HAP-1 (cell line): ENCODE measurements around the gene APP.

Experiments used
- DNase-seq, 2 experiments: peaks; one replicate each; pipeline ENCODE4 v3.0.0-alpha.2; 2016 to 2020; ENCODE audit warnings: low spot score in 2 of 2
- H3K27me3 ChIP-seq: fragments of 250-450 bp; sonication (Bioruptor Pico); 2 replicates; pipeline ENCODE4 v1.5.1; 2020; ENCODE audit warnings: low read depth, mild to moderate bottlenecking, moderate library complexity
- H3K36me3 ChIP-seq: fragments of 250-450 bp; sonication (Bioruptor Pico); replicated peaks from 2 replicates; pipeline ENCODE4 v1.5.1; 2020; ENCODE audit warnings: mild to moderate bottlenecking
- H3K4me1 ChIP-seq: fragments of 250-450 bp; sonication (Bioruptor Pico); 2 replicates; pipeline ENCODE4 v1.5.1; 2020; ENCODE audit warnings: mild to moderate bottlenecking
- H3K4me3 ChIP-seq: fragments of 250-450 bp; sonication (Bioruptor Pico); 2 replicates; pipeline ENCODE4 v1.5.1; 2020; ENCODE audit warnings: mild to moderate bottlenecking, moderate library complexity
- H3K9me3 ChIP-seq: fragments of 250-450 bp; sonication (Bioruptor Pico); 2 replicates; pipeline ENCODE4 v1.5.1; 2020; ENCODE audit warnings: mild to moderate bottlenecking, moderate library complexity
- in situ Hi-C: fragments of 300-500 bp; cut with MboI; formaldehyde crosslinking; loops from 3 replicates; pipeline ENCODE4 v1.14.3; 2020; ENCODE audit warnings: low sequenced_read_pairs, inconsistent platforms, mixed read lengths

Gene APP

DNA sequence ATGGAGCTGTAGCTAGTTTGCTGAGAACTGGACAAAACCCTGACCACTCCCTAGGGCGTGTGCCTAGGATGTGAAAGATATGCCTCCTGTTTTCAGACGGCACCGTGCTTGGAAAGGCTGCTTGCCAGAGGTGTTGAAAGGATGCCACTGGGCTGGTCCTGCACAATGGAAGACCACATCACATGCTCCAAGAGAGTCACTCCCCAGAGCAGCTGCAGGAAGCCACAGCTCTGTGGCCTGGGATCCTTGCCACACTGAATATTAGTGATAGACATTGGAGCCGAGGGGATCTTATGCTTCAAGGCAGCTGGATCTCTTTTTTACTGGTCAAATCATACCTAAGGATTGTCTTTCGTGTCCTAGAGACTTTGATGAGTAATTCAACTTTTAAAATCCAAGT lies 6.6 kb upstream of the APP start:
- Histone ChIP-seq H3K4me3 (no peak overlapping the region), H3K9me3 (no peaks in the 10 kb centered on the region), H3K4me1 (no peaks in the 10 kb centered on the region), H3K27me3 (no peaks in the 10 kb centered on the region), H3K36me3 (no peaks in the 10 kb centered on the region)
- no peak for DNase-seq
- in situ Hi-C loops = no loop called here

DNA sequence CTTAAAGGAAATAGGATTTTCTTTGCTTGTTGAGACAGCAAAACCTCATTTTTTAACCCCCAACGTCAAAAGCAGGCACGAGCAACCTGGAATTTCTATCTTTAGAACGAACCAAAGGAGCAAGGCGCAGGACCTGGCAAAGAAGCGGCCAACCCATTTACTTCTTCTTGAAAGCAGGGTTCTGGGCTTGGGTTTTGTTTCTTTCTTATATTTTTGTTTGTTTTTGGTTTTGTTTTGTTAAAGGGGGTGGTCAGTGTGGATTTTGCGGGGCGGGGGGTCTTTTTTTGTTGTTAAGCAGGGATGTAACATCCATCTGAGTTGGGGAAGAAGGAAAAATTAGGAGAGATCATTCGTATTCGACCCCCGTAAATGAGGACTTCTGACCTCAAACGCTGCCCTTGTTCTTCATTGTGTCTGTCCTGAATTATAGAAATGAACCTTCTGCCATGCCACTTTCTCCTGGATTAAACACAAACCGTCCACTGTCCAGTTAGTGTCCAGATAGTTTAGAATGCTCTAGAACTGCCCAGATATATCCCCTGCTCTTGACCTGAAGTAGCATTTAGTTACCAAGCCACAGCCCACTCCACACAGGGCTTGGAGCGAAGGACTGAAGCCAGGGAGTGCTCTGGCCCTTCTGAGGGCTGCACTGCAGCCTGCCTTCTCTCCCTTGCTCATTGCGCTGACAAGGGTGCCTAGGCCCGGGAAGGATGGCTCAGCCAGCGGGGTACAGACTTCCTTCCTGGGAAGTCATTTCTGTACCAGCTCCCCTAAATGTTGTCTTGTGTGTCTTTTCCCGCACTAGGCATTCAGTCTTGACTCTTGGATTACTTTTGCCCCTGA lies 909 bp upstream of the APP start:
- no peaks in the 10 kb centered on the region for H3K27me3 ChIP-seq
- H3K4me1 ChIP-seq = peaks cover 28% of the 10 kb centered on the region
- peak overlapping the region; percentile 80 for H3K4me3 ChIP-seq
- DNase-seq = peak in 1 of 2 experiments; percentile 19
- in situ Hi-C loops = no loop called here
- H3K36me3 ChIP-seq = no peaks in the 10 kb centered on the region
- no peaks in the 10 kb centered on the region for H3K9me3 ChIP-seq

- H3K4me3 ChIP-seq = peak overlapping the region; percentile 80
- H3K9me3 ChIP-seq = no peaks in the 10 kb centered on the region
- H3K36me3 ChIP-seq = no peaks in the 10 kb centered on the region
- peaks cover 31% of the 10 kb centered on the region for H3K4me1 ChIP-seq
- in situ Hi-C loops = no loop called here
- DNase-seq = peak; percentile 72 to 76
- H3K27me3 ChIP-seq = no peaks in the 10 kb centered on the region
Observed at GRCh38 chr21:26169611-26170470, 729 bp downstream of the APP start.

GRCh38 chr21:26169061-26169610 lies 1.4 kb downstream of the APP start:
- in situ Hi-C loops = no loop called here
- Histone ChIP-seq H3K36me3 (no peaks in the 10 kb centered on the region), H3K4me1 (peaks cover 31% of the 10 kb centered on the region), H3K4me3 (peak overlapping the region; percentile 80), H3K9me3 (no peaks in the 10 kb centered on the region), H3K27me3 (no peaks in the 10 kb centered on the region)
- peak; percentile 67 to 80 for DNase-seq

DNA sequence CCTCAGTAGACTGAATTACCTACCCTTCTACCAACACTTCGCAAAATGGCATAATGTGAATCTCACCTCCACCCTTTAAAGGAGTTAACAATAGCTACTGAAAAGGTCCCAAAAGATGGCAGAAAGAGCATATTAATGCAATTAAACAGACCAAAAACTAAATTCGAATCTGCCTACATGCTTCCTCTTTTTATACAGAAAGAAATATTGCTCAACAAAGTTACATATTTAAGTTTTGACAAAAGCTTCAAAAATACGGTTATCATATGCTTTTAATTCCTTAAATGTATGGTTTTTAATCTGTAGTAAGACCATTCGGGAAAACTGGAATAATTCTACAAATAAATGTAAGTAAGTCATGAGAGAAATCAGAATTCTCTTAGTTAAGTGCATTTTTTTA lies 2.2 kb downstream of the APP start:
- Histone ChIP-seq H3K4me3 (peak overlapping the region; percentile 80), H3K36me3 (no peaks in the 10 kb centered on the region), H3K27me3 (no peaks in the 10 kb centered on the region), H3K4me1 (peaks cover 31% of the 10 kb centered on the region), H3K9me3 (no peaks in the 10 kb centered on the region)
- in situ Hi-C loops = no loop called here
- no peak for DNase-seq

- no peaks in the 10 kb centered on the region for H3K9me3 ChIP-seq
- peak overlapping the region; percentile 80; the same call in 1 of the 2 replicates for H3K4me3 ChIP-seq
- in situ Hi-C loops = no loop called here
- peaks cover 31% of the 10 kb centered on the region for H3K4me1 ChIP-seq
- no peak for DNase-seq
- no peaks in the 10 kb centered on the region for H3K27me3 ChIP-seq
- H3K36me3 ChIP-seq = no peaks in the 10 kb centered on the region
Observed at GRCh38 chr21:26167593-26167992, 3.0 kb downstream of the APP start.

GRCh38 chr21:26165331-26165730 lies 5.2 kb downstream of the APP start:
- H3K4me3 ChIP-seq = no peak overlapping the region
- no peaks in the 10 kb centered on the region for H3K9me3 ChIP-seq
- no peak for DNase-seq
- no peaks in the 10 kb centered on the region for H3K36me3 ChIP-seq
- H3K4me1 ChIP-seq = peaks cover 34% of the 10 kb centered on the region
- H3K27me3 ChIP-seq = no peaks in the 10 kb centered on the region
- in situ Hi-C loops = no loop called here

DNA sequence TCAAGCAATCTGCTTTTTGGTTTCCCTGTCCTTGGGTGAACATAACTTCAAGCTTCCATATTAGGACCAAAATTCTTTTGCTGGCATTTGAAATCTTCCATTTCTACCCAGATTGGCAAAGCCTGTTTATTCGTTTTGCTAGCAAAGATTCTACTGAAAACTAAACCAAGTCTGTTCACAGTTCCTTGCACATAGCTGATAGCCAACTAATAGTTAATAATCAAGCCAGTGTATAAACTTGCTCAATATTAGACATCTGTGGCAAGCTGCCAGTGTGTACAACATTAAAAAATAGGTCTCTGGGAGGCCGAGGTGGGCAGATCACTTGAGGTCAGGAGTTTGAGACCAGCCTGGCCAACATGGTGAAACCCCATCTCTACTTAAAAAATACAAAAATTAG lies 6.3 kb downstream of the APP start:
- H3K4me1 ChIP-seq = peaks cover 34% of the 10 kb centered on the region
- DNase-seq = no peak
- no peaks in the 10 kb centered on the region for H3K27me3 ChIP-seq
- in situ Hi-C loops = no loop called here
- no peak overlapping the region for H3K4me3 ChIP-seq
- no peaks in the 10 kb centered on the region for H3K36me3 ChIP-seq
- no peaks in the 10 kb centered on the region for H3K9me3 ChIP-seq

DNA sequence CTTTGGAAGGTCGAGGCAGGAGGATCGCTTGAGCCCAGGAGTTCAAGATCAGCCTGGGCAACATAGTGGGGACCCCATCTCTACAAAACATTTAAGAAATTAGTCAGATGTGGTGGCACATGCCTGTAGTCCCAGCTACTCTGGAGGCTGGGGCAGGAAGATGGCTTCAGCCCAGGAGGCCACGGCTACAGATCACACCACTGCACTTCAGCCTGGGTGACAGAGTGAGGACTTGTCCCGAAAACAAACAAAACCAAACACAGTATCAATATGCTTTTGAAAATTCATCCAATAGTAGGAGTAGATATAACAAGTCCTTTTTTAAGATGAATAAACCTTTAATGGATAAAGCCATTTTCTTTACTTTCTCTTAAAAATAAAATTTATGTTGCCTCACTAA lies 8.5 kb downstream of the APP start:
- Histone ChIP-seq H3K9me3 (no peaks in the 10 kb centered on the region), H3K4me1 (peaks cover 19% of the 10 kb centered on the region), H3K4me3 (no peak overlapping the region), H3K27me3 (no peaks in the 10 kb centered on the region), H3K36me3 (no peaks in the 10 kb centered on the region)
- in situ Hi-C loops = no loop called here
- no peak for DNase-seq

DNA sequence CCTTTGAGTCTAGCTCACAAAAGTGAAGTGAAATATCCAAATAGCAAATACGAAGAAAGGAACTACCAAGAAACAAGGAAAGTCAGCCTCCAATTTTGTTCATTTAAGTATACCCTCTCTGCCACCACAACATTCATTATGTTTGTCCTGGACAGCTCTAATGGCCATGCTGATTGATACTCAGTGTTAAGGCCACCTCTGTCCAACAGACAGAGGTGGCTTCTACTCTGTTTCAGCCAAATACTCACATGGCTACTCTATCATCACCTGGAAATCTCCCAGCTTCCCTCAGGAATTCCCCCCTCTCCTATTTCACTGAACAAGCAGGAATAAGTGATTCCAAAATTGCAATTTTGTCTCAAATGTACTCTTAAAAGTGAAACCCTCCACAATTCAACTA lies 10.7 kb downstream of the APP start:
- Histone ChIP-seq H3K4me3 (no peak overlapping the region), H3K4me1 (peaks cover 10% of the 10 kb centered on the region), H3K27me3 (no peaks in the 10 kb centered on the region), H3K9me3 (no peaks in the 10 kb centered on the region), H3K36me3 (no peaks in the 10 kb centered on the region)
- in situ Hi-C loops = no loop called here
- no peak for DNase-seq

- Histone ChIP-seq H3K4me3 (no peak overlapping the region), H3K4me1 (peaks cover 10% of the 10 kb centered on the region), H3K36me3 (no peaks in the 10 kb centered on the region; the same call in 1 of the 2 replicates), H3K27me3 (no peaks in the 10 kb centered on the region), H3K9me3 (no peaks in the 10 kb centered on the region)
- in situ Hi-C loops = no loop called here
- DNase-seq = no peak
Observed at GRCh38 chr21:26157801-26158200, 12.8 kb downstream of the APP start.

- in situ Hi-C loops = no loop called here
- Histone ChIP-seq H3K9me3 (no peaks in the 10 kb centered on the region; the same call in 1 of the 2 replicates), H3K4me1 (peaks cover 3% of the 10 kb centered on the region; the same call in 1 of the 2 replicates), H3K36me3 (no peaks in the 10 kb centered on the region; the same call in 1 of the 2 replicates), H3K27me3 (no peaks in the 10 kb centered on the region), H3K4me3 (no peak overlapping the region)
- DNase-seq = no peak
Observed at GRCh38 chr21:26154753-26155152, 15.8 kb downstream of the APP start.

GRCh38 chr21:26153758-26154157 lies 16.8 kb downstream of the APP start:
- no peak overlapping the region for H3K4me3 ChIP-seq
- no peaks in the 10 kb centered on the region; the same call in 1 of the 2 replicates for H3K9me3 ChIP-seq
- peaks cover 6% of the 10 kb centered on the region; the same call in 1 of the 2 replicates for H3K36me3 ChIP-seq
- H3K27me3 ChIP-seq = no peaks in the 10 kb centered on the region
- no peak for DNase-seq
- peaks cover 3% of the 10 kb centered on the region; the same call in 1 of the 2 replicates for H3K4me1 ChIP-seq
- in situ Hi-C loops = no loop called here
